HG03108 (cell line): ENCODE data around the gene PDZRN4.

ENCODE experiments used
- ATAC-seq: cut with Tn5 transposase; IDR thresholded peaks from one replicate; pipeline ENCODE4 v1.9.1; 2021; ENCODE audit warnings: moderate library complexity; ENCODE audit not compliant: unreplicated experiment

The PDZRN4 gene

GRCh38 chr12:41442896-41443295, 254.8 kb downstream of the PDZRN4 start:
- ATAC-seq, result no peak

- ATAC-seq, result no peak
These were observed 255.6 kb downstream of the PDZRN4 start for GRCh38 chr12:41443690-41444089.

- no peak for ATAC-seq
These were observed 264.8 kb downstream of the PDZRN4 start for GRCh38 chr12:41452838-41453407.

- no peak for ATAC-seq
These were observed 265.3 kb downstream of the PDZRN4 start for GRCh38 chr12:41453409-41453808.

GRCh38 chr12:41459111-41459905, 271.2 kb downstream of the PDZRN4 start:
- no peak for ATAC-seq

GRCh38 chr12:41459906-41460214, 271.7 kb downstream of the PDZRN4 start:
- no peak for ATAC-seq

GRCh38 chr12:41460906-41461305, 272.8 kb downstream of the PDZRN4 start:
- no peak for ATAC-seq

GRCh38 chr12:41462312-41462711, 274.2 kb downstream of the PDZRN4 start:
- no peak for ATAC-seq

GRCh38 chr12:41465526-41465925, 277.4 kb downstream of the PDZRN4 start:
- ATAC-seq, result no peak

GRCh38 chr12:41466300-41466699, 278.2 kb downstream of the PDZRN4 start:
- no peak for ATAC-seq

GRCh38 chr12:41466802-41467201, 278.7 kb downstream of the PDZRN4 start:
- no peak for ATAC-seq

- no peak for ATAC-seq
These were observed 279.6 kb downstream of the PDZRN4 start for GRCh38 chr12:41467591-41468325.

GRCh38 chr12:41468341-41468740, 280.2 kb downstream of the PDZRN4 start:
- no peak for ATAC-seq

GRCh38 chr12:41468756-41469155, 280.6 kb downstream of the PDZRN4 start:
- ATAC-seq, result no peak

GRCh38 chr12:41473441-41473840, 285.3 kb downstream of the PDZRN4 start:
- ATAC-seq, result no peak

- ATAC-seq, result no peak
These were observed 285.9 kb downstream of the PDZRN4 start for GRCh38 chr12:41474001-41474400.

- ATAC-seq, result no peak
These were observed 288.6 kb downstream of the PDZRN4 start for GRCh38 chr12:41476499-41477439.

GRCh38 chr12:41479426-41479825, 291.3 kb downstream of the PDZRN4 start:
- ATAC-seq, result no peak

- no peak for ATAC-seq
These were observed 297.1 kb downstream of the PDZRN4 start for GRCh38 chr12:41485203-41485602.

- ATAC-seq, result no peak
These were observed 298.6 kb downstream of the PDZRN4 start for GRCh38 chr12:41486718-41487117.

GRCh38 chr12:41496009-41496408, 307.9 kb downstream of the PDZRN4 start:
- no peak for ATAC-seq
